Measurements from ENCODE around the gene NOXO1. TPM values are rescaled to one million over a fixed set of nuclear protein-coding genes. Genes with fewer than 3 reads are reported as not detected.

NOXO1 gene
- polyA plus RNA-seq, 1 donor (not counting 4 experiments of a cell fraction or from before 2014, with no cell fraction given), result 0.38 TPM

DNA sequence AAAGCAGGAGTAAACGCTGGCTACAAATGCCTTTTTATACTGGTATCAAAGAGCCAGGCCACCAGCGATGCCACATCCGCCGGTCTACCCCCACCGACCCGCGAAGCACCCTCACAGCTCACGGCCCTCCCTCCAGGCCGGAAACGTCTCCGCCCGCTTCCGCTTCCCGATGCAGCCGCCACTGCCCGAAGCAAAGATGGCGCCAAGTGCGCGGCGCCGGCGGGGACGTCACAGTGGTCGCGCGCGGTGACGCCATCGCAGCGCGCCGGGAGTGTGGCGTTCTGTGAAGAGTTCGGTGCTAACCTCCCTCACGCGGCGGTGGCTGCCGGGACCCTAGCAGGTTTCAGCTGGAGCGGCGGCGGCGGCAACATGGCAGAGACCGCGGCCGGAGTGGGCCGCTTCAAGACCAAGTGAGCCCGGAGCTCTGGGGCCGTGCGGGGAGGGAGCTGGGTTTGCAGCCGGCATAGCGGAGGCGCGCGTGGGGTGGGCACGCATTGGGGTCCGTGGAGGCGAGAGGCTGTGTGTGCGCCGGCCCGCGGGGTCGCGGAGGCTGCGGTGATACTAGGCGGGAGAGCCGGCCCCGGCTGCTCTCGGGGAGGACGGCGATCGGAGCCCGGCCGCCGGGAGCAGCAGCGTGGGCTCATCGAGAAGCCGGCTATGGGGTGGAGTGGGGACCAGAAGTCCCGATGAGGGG is 9.3 kb downstream of the NOXO1 start, which contains the start of gene TBL3:
TBL3 (plus strand) TSS at position 258 of the 694 bp plus-strand sequence; CDS start at position 370, 112 bp downstream.
- no peaks in the 10 kb centered on the region for H4K20me1 ChIP-seq (ENCODE audit: control insufficient read depth, extremely low read depth, insufficient read depth, low read length)
- H2AFZ ChIP-seq (ENCODE audit: control insufficient read depth, low read length), result peak within 1 kb of the TSS; percentile 82
- peak within 1 kb of the TSS; percentile 84 for H3K27ac ChIP-seq (ENCODE audit: control insufficient read depth, insufficient read depth, low read length)
- TF ChIP-seq, protein P1, sequence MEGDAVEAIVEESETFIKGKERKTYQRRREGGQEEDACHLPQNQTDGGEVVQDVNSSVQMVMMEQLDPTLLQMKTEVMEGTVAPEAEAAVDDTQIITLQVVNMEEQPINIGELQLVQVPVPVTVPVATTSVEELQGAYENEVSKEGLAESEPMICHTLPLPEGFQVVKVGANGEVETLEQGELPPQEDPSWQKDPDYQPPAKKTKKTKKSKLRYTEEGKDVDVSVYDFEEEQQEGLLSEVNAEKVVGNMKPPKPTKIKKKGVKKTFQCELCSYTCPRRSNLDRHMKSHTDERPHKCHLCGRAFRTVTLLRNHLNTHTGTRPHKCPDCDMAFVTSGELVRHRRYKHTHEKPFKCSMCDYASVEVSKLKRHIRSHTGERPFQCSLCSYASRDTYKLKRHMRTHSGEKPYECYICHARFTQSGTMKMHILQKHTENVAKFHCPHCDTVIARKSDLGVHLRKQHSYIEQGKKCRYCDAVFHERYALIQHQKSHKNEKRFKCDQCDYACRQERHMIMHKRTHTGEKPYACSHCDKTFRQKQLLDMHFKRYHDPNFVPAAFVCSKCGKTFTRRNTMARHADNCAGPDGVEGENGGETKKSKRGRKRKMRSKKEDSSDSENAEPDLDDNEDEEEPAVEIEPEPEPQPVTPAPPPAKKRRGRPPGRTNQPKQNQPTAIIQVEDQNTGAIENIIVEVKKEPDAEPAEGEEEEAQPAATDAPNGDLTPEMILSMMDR (optimal IDR thresholded peaks at IDR 0.05 in 1 of 3, IDR thresholded peaks at IDR 0.05 in 1 of 3, conservative IDR thresholded peaks at IDR 0.05 in 1 of 3; ENCODE audit: extremely low read depth in 1 of 3, insufficient read depth in 2 of 3, low read length in 3 of 3), result no peak
- no peak for TF ChIP-seq EZH2 (IDR thresholded peaks at IDR 0.05; ENCODE audit: low read length)
- no peaks in the 10 kb centered on the region for H3K27me3 ChIP-seq (ENCODE audit: control insufficient read depth, extremely low read depth, insufficient read depth, low read length)
- H3K9me3 ChIP-seq (ENCODE audit: control insufficient read depth, low read depth, low read length), result no peaks in the 10 kb centered on the region
- peaks cover 13% of the 10 kb centered on the region for H3K4me1 ChIP-seq (ENCODE audit: control insufficient read depth, extremely low read depth, insufficient read depth, low read length)
- no peaks in the 10 kb centered on the region for H3K9me1 ChIP-seq (ENCODE audit: control insufficient read depth, extremely low read depth, insufficient read depth, low read length)
- no peak for DNase-seq (ENCODE audit: low read depth, low spot score)
- peaks cover 0 to 21% of the 10 kb centered on the region in 2 experiments for H3K36me3 ChIP-seq (ENCODE audit: control insufficient read depth in 2 of 2, extremely low read depth in 1 of 2, insufficient read depth in 2 of 2, low read length in 2 of 2)
- H3K9ac ChIP-seq (ENCODE audit: control insufficient read depth, extremely low read depth, insufficient read depth, low read length), result peak within 1 kb of the TSS; percentile 89
- dilution Hi-C loops (cut with MboI; ENCODE audit: extremely low pct_ligation_motif_present, low sequenced_read_pairs), result no loop called here
- FAIRE-seq, result peak; percentile 62
- peaks cover 32% of the 10 kb centered on the region for H3K79me2 ChIP-seq (ENCODE audit: control insufficient read depth, insufficient read depth, low read length)
- H3K4me3 ChIP-seq (ENCODE audit: control insufficient read depth in 2 of 3, extremely low read depth in 1 of 3, insufficient read depth in 2 of 3, low read depth in 1 of 3, low read length in 3 of 3), result peak within 1 kb of the TSS; percentile 92 to 100 (median 93)
- H3K4me2 ChIP-seq (ENCODE audit: control insufficient read depth, extremely low read depth, insufficient read depth, low read depth, low read length), result peak within 1 kb of the TSS; percentile 95

DNA sequence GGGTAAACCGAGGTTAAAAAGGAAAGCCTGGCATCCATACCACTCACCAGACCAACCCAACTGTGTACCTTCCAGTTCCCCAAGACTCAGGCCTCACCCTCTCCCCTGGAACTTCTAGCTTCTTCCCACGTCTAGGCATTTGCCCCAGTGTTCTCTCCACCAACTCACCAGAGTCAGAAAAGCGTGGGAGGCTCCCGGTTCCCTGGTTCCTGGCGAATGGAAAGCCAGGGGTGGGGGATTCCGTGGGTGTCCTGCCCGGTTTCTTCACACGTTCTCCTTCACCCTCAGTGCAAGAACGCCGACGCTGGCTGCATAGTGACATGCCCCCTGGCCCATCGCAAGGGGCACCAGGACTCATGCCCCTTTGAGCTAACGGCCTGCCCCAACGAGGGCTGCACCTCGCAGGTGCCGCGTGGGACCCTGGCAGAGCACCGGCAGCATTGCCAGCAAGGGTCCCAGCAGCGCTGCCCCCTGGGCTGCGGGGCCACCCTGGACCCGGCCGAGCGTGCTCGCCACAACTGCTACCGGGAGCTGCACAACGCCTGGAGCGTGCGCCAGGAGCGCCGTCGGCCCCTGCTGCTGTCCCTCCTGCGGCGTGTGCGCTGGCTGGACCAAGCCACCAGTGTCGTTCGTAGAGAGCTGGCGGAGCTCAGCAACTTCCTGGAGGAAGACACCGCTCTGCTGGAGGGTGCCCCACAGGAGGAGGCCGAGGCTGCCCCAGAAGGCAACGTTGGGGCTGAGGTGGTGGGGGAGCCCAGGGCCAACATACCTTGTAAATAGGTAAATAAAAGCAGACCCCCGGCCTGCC is 12.9 kb downstream of the NOXO1 start:
- dilution Hi-C loops (cut with MboI; ENCODE audit: extremely low pct_ligation_motif_present, low sequenced_read_pairs), result no loop called here
- peaks cover 47% of the 10 kb centered on the region for H3K79me2 ChIP-seq (ENCODE audit: control insufficient read depth, insufficient read depth, low read length)
- TF ChIP-seq, protein P1 (optimal IDR thresholded peaks at IDR 0.05 in 1 of 3, IDR thresholded peaks at IDR 0.05 in 1 of 3, conservative IDR thresholded peaks at IDR 0.05 in 1 of 3; ENCODE audit: extremely low read depth in 1 of 3, insufficient read depth in 2 of 3, low read length in 3 of 3), result no peak
- peaks cover 7 to 11% of the 10 kb centered on the region in 2 experiments for H3K36me3 ChIP-seq (ENCODE audit: control insufficient read depth in 2 of 2, extremely low read depth in 1 of 2, insufficient read depth in 2 of 2, low read length in 2 of 2)
- H3K4me1 ChIP-seq (ENCODE audit: control insufficient read depth, extremely low read depth, insufficient read depth, low read length), result peaks cover 21% of the 10 kb centered on the region
- peaks cover 6% of the 10 kb centered on the region for H4K20me1 ChIP-seq (ENCODE audit: control insufficient read depth, extremely low read depth, insufficient read depth, low read length)
- no peak overlapping the region for H2AFZ ChIP-seq (ENCODE audit: control insufficient read depth, low read length)
- no peaks in the 10 kb centered on the region for H3K9me3 ChIP-seq (ENCODE audit: control insufficient read depth, low read depth, low read length)
- DNase-seq (ENCODE audit: low read depth, low spot score), result no peak
- no peak overlapping the region for H3K9ac ChIP-seq (ENCODE audit: control insufficient read depth, extremely low read depth, insufficient read depth, low read length)
- H3K4me3 ChIP-seq (ENCODE audit: control insufficient read depth in 2 of 3, extremely low read depth in 1 of 3, insufficient read depth in 2 of 3, low read depth in 1 of 3, low read length in 3 of 3), result no peak overlapping the region
- no peak overlapping the region for H3K4me2 ChIP-seq (ENCODE audit: control insufficient read depth, extremely low read depth, insufficient read depth, low read depth, low read length)
- H3K27me3 ChIP-seq (ENCODE audit: control insufficient read depth, extremely low read depth, insufficient read depth, low read length), result no peaks in the 10 kb centered on the region
- H3K9me1 ChIP-seq (ENCODE audit: control insufficient read depth, extremely low read depth, insufficient read depth, low read length), result no peaks in the 10 kb centered on the region
- no peak for FAIRE-seq
- no peak overlapping the region for H3K27ac ChIP-seq (ENCODE audit: control insufficient read depth, insufficient read depth, low read length)

Data from keratinocyte (primary cell).